ENCODE data around the gene TINCR.

GRCh38 chr19:5592531-5593342 is 25.0 kb upstream of the TINCR start:
- TF ChIP-seq CTCF (IDR thresholded peaks at IDR 0.05), result no peak
- no peak for TF ChIP-seq ZFX (IDR thresholded peaks at IDR 0.05; ENCODE audit: borderline replicate concordance)
